Measurements from ENCODE around the gene CCDC85C. TPM values are rescaled to one million over a fixed set of nuclear protein-coding genes. Genes with fewer than 3 reads are reported as not detected.
A peak's percentile ranks its signal among the peaks of the same experiment; 100 is the strongest.

The CCDC85C gene
- total and polyA plus RNA-seq, 2 of the 4 experiments (the other 2 are of a cell fraction) = 16.0 to 19.0 TPM

GRCh38 chr14:99476864-99477263 lies 127.1 kb downstream of the CCDC85C start:
- DNase-seq = peak; percentile 47
- BruUV-seq (replicated peaks) = no TSS peak

More at GRCh38 chr14:99476864-99477263, 127.1 kb downstream of the CCDC85C start:
- Histone ChIP-seq H3K9me3 (ENCODE audit: control insufficient read depth, insufficient read depth, low read length) (no peaks in the 10 kb centered on the region), H2AK9ac (replicated peaks; ENCODE audit: low read depth, low read length, poor library complexity) (no peak overlapping the region), H4K20me1 (ENCODE audit: insufficient read depth, low read length) (peaks cover 53% of the 10 kb centered on the region), H3K4me1 (ENCODE audit: control insufficient read depth, insufficient read depth, low read length) (peaks cover 10% of the 10 kb centered on the region), H3K36me3 (ENCODE audit: control insufficient read depth, insufficient read depth, low read length) (no peaks in the 10 kb centered on the region), H2BK5ac (ENCODE audit: low read depth, low read length, poor library complexity, severe bottlenecking) (no peak overlapping the region), H2BK120ac (ENCODE audit: low read depth, low read length) (no peak overlapping the region), H3K18ac (ENCODE audit: low read depth, low read length) (no peak overlapping the region), H2BK20ac (ENCODE audit: low read depth, low read length) (no peak overlapping the region), H3K79me1 (ENCODE audit: low read depth in 1 of 2, low read length in 2 of 2) (peaks cover 23 to 67% of the 10 kb centered on the region in 2 experiments; a peak in 3 of 4 replicates), H3K23ac (ENCODE audit: low read depth, low read length) (no peak overlapping the region), H3K27ac (ENCODE audit: insufficient read depth, low read length) (no peak overlapping the region), H3K56ac (ENCODE audit: extremely low read depth, insufficient read depth, low read length) (no peak overlapping the region), H2AFZ (replicated peaks; ENCODE audit: low read length, poor library complexity) (no peak overlapping the region), H4K8ac (ENCODE audit: low read depth in 2 of 2, low read length in 2 of 2) (no peak overlapping the region), H3K4ac (ENCODE audit: low read depth, low read length) (no peak overlapping the region), H3K4me2 (ENCODE audit: low read depth, low read length) (no peak overlapping the region), H3K9me1 (ENCODE audit: insufficient read depth, low read length) (peaks cover 14% of the 10 kb centered on the region), H3K9ac (ENCODE audit: low read depth, low read length) (no peak overlapping the region), H3K14ac (replicated peaks; ENCODE audit: low read depth, low read length) (no peak overlapping the region), H4K5ac (ENCODE audit: low read depth, low read length) (no peak overlapping the region), H2BK15ac (ENCODE audit: low read depth, low read length) (no peak overlapping the region), H4K91ac (ENCODE audit: insufficient read depth, low read depth, low read length) (no peak overlapping the region), H3K4me3 (ENCODE audit: insufficient read depth, low read depth, low read length) (no peak overlapping the region), H3K27me3 (ENCODE audit: control insufficient read depth, insufficient read depth, low read length) (no peaks in the 10 kb centered on the region), H2AK5ac (ENCODE audit: low read depth, low read length) (no peak overlapping the region)
- peak; percentile 50; the same call in 1 of the 2 replicates for TF ChIP-seq CEBPB (IDR thresholded peaks at IDR 0.05; ENCODE audit: low read depth, low read length)
- TF ChIP-seq, protein P1, sequence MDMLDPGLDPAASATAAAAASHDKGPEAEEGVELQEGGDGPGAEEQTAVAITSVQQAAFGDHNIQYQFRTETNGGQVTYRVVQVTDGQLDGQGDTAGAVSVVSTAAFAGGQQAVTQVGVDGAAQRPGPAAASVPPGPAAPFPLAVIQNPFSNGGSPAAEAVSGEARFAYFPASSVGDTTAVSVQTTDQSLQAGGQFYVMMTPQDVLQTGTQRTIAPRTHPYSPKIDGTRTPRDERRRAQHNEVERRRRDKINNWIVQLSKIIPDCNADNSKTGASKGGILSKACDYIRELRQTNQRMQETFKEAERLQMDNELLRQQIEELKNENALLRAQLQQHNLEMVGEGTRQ (IDR thresholded peaks at IDR 0.05; ENCODE audit: low read depth, low read length) = no peak
- no peak for TF ChIP-seq NFE2L2 (IDR thresholded peaks at IDR 0.05; ENCODE audit: low read depth, low read length)
- CTCF ChIA-PET = interaction anchor here (0.7 kb wide), 1 partner anchor 9 kb away, joined by 3 read pairs; no protein-coding TSS in a partner anchor
- no peak for ATAC-seq (ENCODE audit: low read depth)
- intact Hi-C loops (cut with micrococcal nuclease) (no loop called here), in situ Hi-C loops (cut with MboI; ENCODE audit: low sequenced_read_pairs) (no loop called here), dilution Hi-C loops (cut with HindIII; ENCODE audit: low sequenced_read_pairs, unreplicated experiment) (no loop called here)
- POLR2A ChIA-PET (ENCODE audit: unreplicated experiment) = no interaction called here
- WGBS, 2 experiments (ENCODE audit: extremely low coverage in 2 of 2, insufficient read length in 1 of 2) = no CpG with 5 or more reads among the region's 1 CpG
